IPS-20b (cell line): ENCODE data around the gene OR2V2.
"Not testable (repeated sequence)": the region's sequence is repeated elsewhere in the genome, so short reads cannot be mapped to it uniquely, and the experiment has no call there.

Experiments used
- H3K27ac ChIP-seq: one replicate; pipeline ENCODE4 v1.5.1; 2013; ENCODE audit warnings: low read length
- H3K27me3 ChIP-seq: 2 replicates; pipeline ENCODE4 v1.6.1; 2013; ENCODE audit warnings: mild to moderate bottlenecking, low read length, inconsistent platforms; ENCODE audit not compliant: insufficient read depth
- H3K36me3 ChIP-seq: 2 replicates; pipeline ENCODE4 v1.6.1; 2013; ENCODE audit warnings: low read depth, mild to moderate bottlenecking, inconsistent platforms, low read length, moderate library complexity; ENCODE audit not compliant: insufficient read depth
- H3K4me1 ChIP-seq: 2 replicates; pipeline ENCODE4 v1.6.1; 2013; ENCODE audit warnings: mild to moderate bottlenecking, control low read depth, inconsistent platforms, low read length, moderate library complexity; ENCODE audit not compliant: insufficient read depth
- H3K4me3 ChIP-seq: 2 replicates; pipeline ENCODE4 v1.5.1; 2013; ENCODE audit warnings: mild to moderate bottlenecking, low read length, inconsistent platforms
- H3K9ac ChIP-seq: 2 replicates; pipeline ENCODE4 v1.6.1; 2013; ENCODE audit warnings: low read depth, mild to moderate bottlenecking, inconsistent platforms, low read length, moderate library complexity
- H3K9me3 ChIP-seq: 2 replicates; pipeline ENCODE4 v1.6.1; 2013; ENCODE audit warnings: mild to moderate bottlenecking, low read depth, low read length, inconsistent platforms; ENCODE audit not compliant: insufficient read depth

The OR2V2 gene

GRCh38 chr5:181166812-181167733 lies 19.7 kb downstream of the OR2V2 start:
- Histone ChIP-seq H3K4me3 (peak overlapping the region; percentile 25), H3K9ac (no peak overlapping the region), H3K27ac (no peak overlapping the region), H3K9me3 (no peaks in the 10 kb centered on the region), H3K4me1 (no peaks in the 10 kb centered on the region), H3K36me3 (no peaks in the 10 kb centered on the region), H3K27me3 (peaks cover 55% of the 10 kb centered on the region)

- Histone ChIP-seq H3K27me3 (peaks cover 55% of the 10 kb centered on the region), H3K27ac (no peak overlapping the region), H3K9ac (no peak overlapping the region), H3K4me3 (peak overlapping the region; percentile 86), H3K36me3 (no peaks in the 10 kb centered on the region), H3K9me3 (no peaks in the 10 kb centered on the region), H3K4me1 (no peaks in the 10 kb centered on the region)
Observed at GRCh38 chr5:181167814-181168488, 20.6 kb downstream of the OR2V2 start.

- Histone ChIP-seq H3K9ac (no peak overlapping the region; the same call in 1 of the 2 replicates), H3K27ac (no peak overlapping the region), H3K4me3 (peak overlapping the region; percentile 86), H3K4me1 (no peaks in the 10 kb centered on the region), H3K9me3 (no peaks in the 10 kb centered on the region), H3K27me3 (peaks cover 58% of the 10 kb centered on the region), H3K36me3 (no peaks in the 10 kb centered on the region)
Observed at GRCh38 chr5:181168595-181169118, 21.3 kb downstream of the OR2V2 start.

- H3K27ac ChIP-seq, H3K36me3 ChIP-seq, H3K9ac ChIP-seq, H3K9me3 ChIP-seq, H3K4me1 ChIP-seq: not testable (repeated sequence)
- H3K27me3 ChIP-seq = peaks cover 67% of the 10 kb centered on the region
- H3K4me3 ChIP-seq = peak overlapping the region; percentile 86
Observed at GRCh38 chr5:181169459-181170236, 22.3 kb downstream of the OR2V2 start.

- peaks cover 67% of the 10 kb centered on the region for H3K27me3 ChIP-seq
- H3K4me1 ChIP-seq = no peaks in the 10 kb centered on the region
- no peaks in the 10 kb centered on the region for H3K9me3 ChIP-seq
- H3K4me3 ChIP-seq = peak overlapping the region; percentile 86
- no peaks in the 10 kb centered on the region for H3K36me3 ChIP-seq
- no peak overlapping the region for H3K27ac ChIP-seq
- H3K9ac ChIP-seq = no peak overlapping the region
Observed at GRCh38 chr5:181170237-181170825, 22.9 kb downstream of the OR2V2 start.

GRCh38 chr5:181170996-181171395 lies 23.6 kb downstream of the OR2V2 start:
- no peak overlapping the region for H3K9ac ChIP-seq
- peaks cover 67% of the 10 kb centered on the region for H3K27me3 ChIP-seq
- H3K9me3 ChIP-seq = no peaks in the 10 kb centered on the region
- no peaks in the 10 kb centered on the region for H3K4me1 ChIP-seq
- peak overlapping the region; percentile 86; the same call in 1 of the 2 replicates for H3K4me3 ChIP-seq
- H3K27ac ChIP-seq = no peak overlapping the region
- no peaks in the 10 kb centered on the region for H3K36me3 ChIP-seq

- no peak overlapping the region for H3K4me3 ChIP-seq
- no peak overlapping the region for H3K9ac ChIP-seq
- peaks cover 67% of the 10 kb centered on the region for H3K27me3 ChIP-seq
- no peak overlapping the region for H3K27ac ChIP-seq
- H3K36me3 ChIP-seq = no peaks in the 10 kb centered on the region
- no peaks in the 10 kb centered on the region for H3K9me3 ChIP-seq
- H3K4me1 ChIP-seq = no peaks in the 10 kb centered on the region
Observed at GRCh38 chr5:181171782-181172181, 24.4 kb downstream of the OR2V2 start.

GRCh38 chr5:181173027-181173419 lies 25.6 kb downstream of the OR2V2 start:
- no peaks in the 10 kb centered on the region for H3K9me3 ChIP-seq
- H3K4me3 ChIP-seq = peak overlapping the region; percentile 84
- H3K9ac ChIP-seq = peak overlapping the region; percentile 62; the same call in 1 of the 2 replicates
- no peaks in the 10 kb centered on the region for H3K4me1 ChIP-seq
- H3K27ac ChIP-seq = no peak overlapping the region
- no peaks in the 10 kb centered on the region for H3K36me3 ChIP-seq
- H3K27me3 ChIP-seq = peaks cover 66% of the 10 kb centered on the region

- Histone ChIP-seq H3K4me1 (no peaks in the 10 kb centered on the region), H3K27ac (no peak overlapping the region), H3K9ac (peak overlapping the region; percentile 62; the same call in 1 of the 2 replicates), H3K9me3 (no peaks in the 10 kb centered on the region), H3K4me3 (peak overlapping the region; percentile 84), H3K36me3 (no peaks in the 10 kb centered on the region), H3K27me3 (peaks cover 59% of the 10 kb centered on the region)
Observed at GRCh38 chr5:181173420-181174342, 26.3 kb downstream of the OR2V2 start.

- Histone ChIP-seq H3K36me3 (no peaks in the 10 kb centered on the region), H3K4me3 (no peak overlapping the region), H3K27ac (no peak overlapping the region), H3K4me1 (no peaks in the 10 kb centered on the region), H3K9ac (no peak overlapping the region), H3K27me3 (peaks cover 35% of the 10 kb centered on the region), H3K9me3 (no peaks in the 10 kb centered on the region)
Observed at GRCh38 chr5:181176254-181176952, 29.0 kb downstream of the OR2V2 start.
